Measurements from ENCODE around the gene ECM1.

ECM1 gene

GRCh38 chr1:150530491-150531159 lies 22.7 kb downstream of the ECM1 start:
- H2BK15ac ChIP-seq (replicated peaks; ENCODE audit: low read depth) = no peak overlapping the region
- no peaks in the 10 kb centered on the region for H3K79me2 ChIP-seq (ENCODE audit: control insufficient read depth, insufficient read depth, low read length)
- no peaks in the 10 kb centered on the region for H3K27me3 ChIP-seq (ENCODE audit: insufficient read depth, low read length, poor library complexity)
- no peak overlapping the region for H3K4me3 ChIP-seq (ENCODE audit: low read length)
- H2BK5ac ChIP-seq (ENCODE audit: low read length) = no peak overlapping the region
- H3K18ac ChIP-seq (ENCODE audit: low read length) = no peak overlapping the region
- no peak overlapping the region for H3K56ac ChIP-seq (ENCODE audit: low read length)
- H4K8ac ChIP-seq (ENCODE audit: low read depth, low read length) = no peak overlapping the region
- DNase-seq = no peak
- H3K4me2 ChIP-seq (ENCODE audit: low read length) = no peak overlapping the region
- H2BK120ac ChIP-seq (ENCODE audit: low read depth, low read length) = no peak overlapping the region
- H3K4me1 ChIP-seq (ENCODE audit: control insufficient read depth, low read depth, low read length) = no peaks in the 10 kb centered on the region
- no peak overlapping the region for H3K27ac ChIP-seq (ENCODE audit: low read depth, low read length)
- no peak overlapping the region for H4K5ac ChIP-seq (ENCODE audit: low read length)
- no peaks in the 10 kb centered on the region for H3K36me3 ChIP-seq (ENCODE audit: control insufficient read depth, insufficient read depth, low read length)
- H2AK5ac ChIP-seq (ENCODE audit: low read length) = no peak overlapping the region
- WGBS (ENCODE audit: extremely low coverage, insufficient coverage, low lambda C conversion rate) = no CpG with 5 or more reads among the region's 14 CpGs
- no peaks in the 10 kb centered on the region for H3K79me1 ChIP-seq (ENCODE audit: low read length)
- H3K4ac ChIP-seq (ENCODE audit: low read depth, low read length) = no peak overlapping the region
- no peak overlapping the region for H3K9ac ChIP-seq (ENCODE audit: low read length)
- no peak overlapping the region for H3K23ac ChIP-seq (ENCODE audit: low read length)

- Histone ChIP-seq H2BK120ac (ENCODE audit: low read depth, low read length) (no peak overlapping the region), H3K9ac (ENCODE audit: low read length) (no peak overlapping the region), H3K56ac (ENCODE audit: low read length) (peak overlapping the region; percentile 37), H3K27me3 (ENCODE audit: insufficient read depth, low read length, poor library complexity) (no peaks in the 10 kb centered on the region), H3K79me2 (ENCODE audit: control insufficient read depth, insufficient read depth, low read length) (no peaks in the 10 kb centered on the region), H2BK15ac (replicated peaks; ENCODE audit: low read depth) (no peak overlapping the region), H3K4ac (ENCODE audit: low read depth, low read length) (no peak overlapping the region), H2AK5ac (ENCODE audit: low read length) (no peak overlapping the region), H3K4me1 (ENCODE audit: control insufficient read depth, low read depth, low read length) (peaks cover 2% of the 10 kb centered on the region), H2BK5ac (ENCODE audit: low read length) (no peak overlapping the region), H4K5ac (ENCODE audit: low read length) (no peak overlapping the region), H3K4me3 (ENCODE audit: low read length) (no peak overlapping the region), H3K4me2 (ENCODE audit: low read length) (no peak overlapping the region), H3K18ac (ENCODE audit: low read length) (no peak overlapping the region), H3K79me1 (ENCODE audit: low read length) (no peaks in the 10 kb centered on the region), H4K8ac (ENCODE audit: low read depth, low read length) (no peak overlapping the region), H3K27ac (ENCODE audit: low read depth, low read length) (no peak overlapping the region), H3K23ac (ENCODE audit: low read length) (no peak overlapping the region), H3K36me3 (ENCODE audit: control insufficient read depth, insufficient read depth, low read length) (no peaks in the 10 kb centered on the region)
- DNase-seq = no peak
- WGBS (ENCODE audit: extremely low coverage, insufficient coverage, low lambda C conversion rate) = no CpG with 5 or more reads among the region's 5 CpGs
These were observed 25.0 kb downstream of the ECM1 start for GRCh38 chr1:150532860-150533259.

GRCh38 chr1:150534002-150534401 lies 26.1 kb downstream of the ECM1 start:
- Histone ChIP-seq H3K4me2 (ENCODE audit: low read length) (no peak overlapping the region), H4K8ac (ENCODE audit: low read depth, low read length) (no peak overlapping the region), H3K18ac (ENCODE audit: low read length) (no peak overlapping the region), H3K56ac (ENCODE audit: low read length) (no peak overlapping the region), H3K23ac (ENCODE audit: low read length) (no peak overlapping the region), H2AK5ac (ENCODE audit: low read length) (no peak overlapping the region), H3K79me1 (ENCODE audit: low read length) (no peaks in the 10 kb centered on the region), H3K79me2 (ENCODE audit: control insufficient read depth, insufficient read depth, low read length) (no peaks in the 10 kb centered on the region), H4K5ac (ENCODE audit: low read length) (no peak overlapping the region), H2BK120ac (ENCODE audit: low read depth, low read length) (no peak overlapping the region), H2BK15ac (replicated peaks; ENCODE audit: low read depth) (no peak overlapping the region), H3K36me3 (ENCODE audit: control insufficient read depth, insufficient read depth, low read length) (no peaks in the 10 kb centered on the region), H3K27ac (ENCODE audit: low read depth, low read length) (no peak overlapping the region), H3K9ac (ENCODE audit: low read length) (no peak overlapping the region), H3K4ac (ENCODE audit: low read depth, low read length) (no peak overlapping the region), H3K4me3 (ENCODE audit: low read length) (no peak overlapping the region), H3K4me1 (ENCODE audit: control insufficient read depth, low read depth, low read length) (peaks cover 2% of the 10 kb centered on the region), H2BK5ac (ENCODE audit: low read length) (no peak overlapping the region), H3K27me3 (ENCODE audit: insufficient read depth, low read length, poor library complexity) (no peaks in the 10 kb centered on the region)
- DNase-seq = no peak
- WGBS (ENCODE audit: extremely low coverage, insufficient coverage, low lambda C conversion rate) = no CpG with 5 or more reads among the region's 6 CpGs

- no peak overlapping the region for H3K23ac ChIP-seq (ENCODE audit: low read length)
- no peaks in the 10 kb centered on the region for H3K27me3 ChIP-seq (ENCODE audit: insufficient read depth, low read length, poor library complexity)
- no peak overlapping the region for H2BK5ac ChIP-seq (ENCODE audit: low read length)
- peak overlapping the region; percentile 79 for H3K4ac ChIP-seq (ENCODE audit: low read depth, low read length)
- no peak overlapping the region for H4K5ac ChIP-seq (ENCODE audit: low read length)
- H3K56ac ChIP-seq (ENCODE audit: low read length) = peak overlapping the region; percentile 49
- DNase-seq = peak; percentile 97
- no peaks in the 10 kb centered on the region for H3K79me1 ChIP-seq (ENCODE audit: low read length)
- no peak overlapping the region for H3K18ac ChIP-seq (ENCODE audit: low read length)
- no peak overlapping the region for H2BK15ac ChIP-seq (replicated peaks; ENCODE audit: low read depth)
- H3K4me2 ChIP-seq (ENCODE audit: low read length) = no peak overlapping the region
- H3K4me3 ChIP-seq (ENCODE audit: low read length) = no peak overlapping the region
- H3K36me3 ChIP-seq (ENCODE audit: control insufficient read depth, insufficient read depth, low read length) = no peaks in the 10 kb centered on the region
- peaks cover 2% of the 10 kb centered on the region for H3K4me1 ChIP-seq (ENCODE audit: control insufficient read depth, low read depth, low read length)
- no peak overlapping the region for H3K27ac ChIP-seq (ENCODE audit: low read depth, low read length)
- H4K8ac ChIP-seq (ENCODE audit: low read depth, low read length) = no peak overlapping the region
- no peak overlapping the region for H2AK5ac ChIP-seq (ENCODE audit: low read length)
- no peak overlapping the region for H2BK120ac ChIP-seq (ENCODE audit: low read depth, low read length)
- WGBS (ENCODE audit: extremely low coverage, insufficient coverage, low lambda C conversion rate) = no CpG with 5 or more reads among the region's 14 CpGs
- no peaks in the 10 kb centered on the region for H3K79me2 ChIP-seq (ENCODE audit: control insufficient read depth, insufficient read depth, low read length)
- no peak overlapping the region for H3K9ac ChIP-seq (ENCODE audit: low read length)
These were observed 27.8 kb downstream of the ECM1 start for GRCh38 chr1:150535511-150536287.

- Histone ChIP-seq H3K27me3 (ENCODE audit: insufficient read depth, low read length, poor library complexity) (no peaks in the 10 kb centered on the region), H2BK5ac (ENCODE audit: low read length) (no peak overlapping the region), H3K4me2 (ENCODE audit: low read length) (no peak overlapping the region), H3K4ac (ENCODE audit: low read depth, low read length) (no peak overlapping the region), H3K56ac (ENCODE audit: low read length) (peak overlapping the region; percentile 71), H3K9ac (ENCODE audit: low read length) (peak overlapping the region; percentile 40), H3K4me1 (ENCODE audit: control insufficient read depth, low read depth, low read length) (peaks cover 2% of the 10 kb centered on the region), H3K79me2 (ENCODE audit: control insufficient read depth, insufficient read depth, low read length) (no peaks in the 10 kb centered on the region), H4K5ac (ENCODE audit: low read length) (no peak overlapping the region), H3K79me1 (ENCODE audit: low read length) (no peaks in the 10 kb centered on the region), H3K4me3 (ENCODE audit: low read length) (no peak overlapping the region), H2BK15ac (replicated peaks; ENCODE audit: low read depth) (no peak overlapping the region), H4K8ac (ENCODE audit: low read depth, low read length) (no peak overlapping the region), H2BK120ac (ENCODE audit: low read depth, low read length) (no peak overlapping the region), H3K18ac (ENCODE audit: low read length) (no peak overlapping the region), H2AK5ac (ENCODE audit: low read length) (no peak overlapping the region), H3K27ac (ENCODE audit: low read depth, low read length) (no peak overlapping the region), H3K23ac (ENCODE audit: low read length) (no peak overlapping the region), H3K36me3 (ENCODE audit: control insufficient read depth, insufficient read depth, low read length) (no peaks in the 10 kb centered on the region)
- peak; percentile 45 for DNase-seq
- no CpG with 5 or more reads among the region's 12 CpGs for WGBS (ENCODE audit: extremely low coverage, insufficient coverage, low lambda C conversion rate)
These were observed 29.2 kb downstream of the ECM1 start for GRCh38 chr1:150536836-150537731.

Measured in mesendoderm (in vitro differentiated cells).